A204.1 (cell line): Measurements from ENCODE around the gene PRR35.
"Not testable (repeated sequence)": the region's sequence is repeated elsewhere in the genome, so short reads cannot be mapped to it uniquely, and the experiment has no call there.

Source experiments
- FAIRE-seq: peaks from 2 replicates; lab custom pipeline; 2012; peaks lifted over from hg19 to GRCh38; lab: Jason Lieb, UNC

PRR35 gene

GRCh38 chr16:595942-596735 is 35.9 kb downstream of the PRR35 start:
- FAIRE-seq, result no peak

GRCh38 chr16:596736-597060 is 36.5 kb downstream of the PRR35 start:
- FAIRE-seq, result no peak

GRCh38 chr16:597655-598054 is 37.5 kb downstream of the PRR35 start:
- FAIRE-seq, result not testable (repeated sequence)

- no peak for FAIRE-seq
Measured at GRCh38 chr16:598823-599739, 38.9 kb downstream of the PRR35 start.

- FAIRE-seq, result no peak
Measured at GRCh38 chr16:600781-601180, 40.6 kb downstream of the PRR35 start.

- FAIRE-seq, result no peak
Measured at GRCh38 chr16:603933-604332, 43.7 kb downstream of the PRR35 start.

- FAIRE-seq, result no peak
Measured at GRCh38 chr16:606656-607307, 46.6 kb downstream of the PRR35 start.

- FAIRE-seq, result no peak
Measured at GRCh38 chr16:608019-608418, 47.8 kb downstream of the PRR35 start.

GRCh38 chr16:609316-609715 is 49.1 kb downstream of the PRR35 start:
- no peak for FAIRE-seq

GRCh38 chr16:609984-610383 is 49.8 kb downstream of the PRR35 start:
- FAIRE-seq, result no peak

GRCh38 chr16:610513-611381 is 50.6 kb downstream of the PRR35 start:
- no peak for FAIRE-seq

GRCh38 chr16:615122-615521 is 54.9 kb downstream of the PRR35 start:
- FAIRE-seq, result no peak
